ENCODE measurements around the gene LMAN1L. TPM values are rescaled to one million over a fixed set of nuclear protein-coding genes. Genes with fewer than 3 reads are reported as not detected.
A peak's percentile ranks its signal among the peaks of the same experiment; 100 is the strongest.

LMAN1L gene
- total RNA-seq, 1 donor from 2014 or later = 8.1 TPM

DNA sequence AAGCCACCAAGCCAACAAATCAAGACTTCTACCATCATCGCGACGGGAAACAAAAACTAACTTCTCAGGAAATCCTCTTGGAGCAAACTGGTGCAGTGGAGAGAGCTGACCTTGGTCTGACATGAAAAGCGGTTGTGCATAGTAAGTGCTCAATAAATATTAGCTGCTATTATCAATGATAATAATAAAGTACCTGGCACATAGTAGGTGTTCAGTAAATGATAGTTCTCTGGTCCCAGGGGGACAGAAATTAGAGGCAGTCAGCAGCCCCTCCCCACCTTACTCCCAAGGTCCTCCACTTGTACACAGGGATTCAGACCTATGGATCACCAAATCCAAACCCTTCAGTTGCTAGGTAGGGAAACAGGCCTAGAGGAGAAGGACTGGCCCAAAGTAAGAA lies 36.7 kb upstream of the LMAN1L start:
- intact Hi-C loops (cut with micrococcal nuclease) = no loop called here
- H3K36me3 ChIP-seq = no peaks in the 10 kb centered on the region
- H3K4me1 ChIP-seq = peaks cover 25% of the 10 kb centered on the region
- TF ChIP-seq, protein P1, sequence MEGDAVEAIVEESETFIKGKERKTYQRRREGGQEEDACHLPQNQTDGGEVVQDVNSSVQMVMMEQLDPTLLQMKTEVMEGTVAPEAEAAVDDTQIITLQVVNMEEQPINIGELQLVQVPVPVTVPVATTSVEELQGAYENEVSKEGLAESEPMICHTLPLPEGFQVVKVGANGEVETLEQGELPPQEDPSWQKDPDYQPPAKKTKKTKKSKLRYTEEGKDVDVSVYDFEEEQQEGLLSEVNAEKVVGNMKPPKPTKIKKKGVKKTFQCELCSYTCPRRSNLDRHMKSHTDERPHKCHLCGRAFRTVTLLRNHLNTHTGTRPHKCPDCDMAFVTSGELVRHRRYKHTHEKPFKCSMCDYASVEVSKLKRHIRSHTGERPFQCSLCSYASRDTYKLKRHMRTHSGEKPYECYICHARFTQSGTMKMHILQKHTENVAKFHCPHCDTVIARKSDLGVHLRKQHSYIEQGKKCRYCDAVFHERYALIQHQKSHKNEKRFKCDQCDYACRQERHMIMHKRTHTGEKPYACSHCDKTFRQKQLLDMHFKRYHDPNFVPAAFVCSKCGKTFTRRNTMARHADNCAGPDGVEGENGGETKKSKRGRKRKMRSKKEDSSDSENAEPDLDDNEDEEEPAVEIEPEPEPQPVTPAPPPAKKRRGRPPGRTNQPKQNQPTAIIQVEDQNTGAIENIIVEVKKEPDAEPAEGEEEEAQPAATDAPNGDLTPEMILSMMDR (IDR thresholded peaks at IDR 0.05; ENCODE audit: borderline replicate concordance) = no peak
- no peak overlapping the region for H3K4me3 ChIP-seq
- H3K27ac ChIP-seq (replicated peaks) = no peak overlapping the region
- no peaks in the 10 kb centered on the region for H3K27me3 ChIP-seq (ENCODE audit: low read depth)
- DNase-seq = no peak
- H3K9me3 ChIP-seq (replicated peaks) = no peaks in the 10 kb centered on the region

DNA sequence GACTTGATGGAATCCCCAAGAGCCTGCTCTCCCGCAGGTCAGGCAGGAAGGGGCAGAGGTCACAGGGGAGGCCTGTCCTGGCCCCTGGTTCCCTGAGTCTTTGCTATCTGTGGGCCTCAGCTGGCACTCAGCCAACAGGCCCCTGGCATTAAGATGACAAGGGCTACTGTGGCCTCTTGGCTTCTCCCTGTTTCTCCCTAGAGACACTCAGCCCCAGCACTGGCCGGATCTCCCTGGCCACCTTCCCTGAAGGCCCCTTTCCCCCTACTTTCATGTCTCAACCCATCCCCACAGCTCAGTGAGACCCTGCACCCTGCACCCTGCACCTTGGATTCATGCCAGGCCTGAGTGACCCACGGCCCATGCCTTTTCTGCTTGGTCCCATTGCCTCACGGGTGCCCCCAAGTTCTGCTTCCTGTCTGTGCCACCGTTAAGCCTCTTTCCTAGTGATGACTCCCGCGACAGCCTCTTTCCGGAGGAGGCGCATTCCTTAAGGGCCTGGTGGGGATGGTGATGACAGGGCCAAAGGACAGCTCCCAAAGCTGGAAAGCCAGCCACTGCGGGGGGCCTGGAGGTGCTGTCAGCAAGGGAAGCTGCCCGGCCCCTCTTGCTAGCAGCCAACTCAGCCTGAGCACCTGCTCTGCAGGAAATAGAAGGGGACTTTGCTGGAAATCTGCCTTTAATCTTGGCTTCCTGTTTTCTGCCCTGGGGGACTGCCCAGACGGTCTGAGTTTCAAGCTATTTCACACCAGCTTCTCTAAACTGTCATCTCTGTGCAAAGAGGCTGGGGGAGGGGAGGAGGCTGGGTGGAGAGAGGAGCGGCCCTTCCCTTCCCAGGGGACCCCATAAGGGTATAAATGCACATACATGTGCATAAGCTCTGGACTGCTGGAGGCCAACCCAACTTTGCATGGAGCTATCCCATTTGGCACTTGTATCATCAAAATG lies 35.5 kb upstream of the LMAN1L start:
- peak overlapping the region; percentile 50 for H3K27ac ChIP-seq (replicated peaks)
- no peak for DNase-seq
- TF ChIP-seq, protein P1 (IDR thresholded peaks at IDR 0.05; ENCODE audit: borderline replicate concordance) = no peak
- no peaks in the 10 kb centered on the region for H3K9me3 ChIP-seq (replicated peaks)
- H3K36me3 ChIP-seq = no peaks in the 10 kb centered on the region
- intact Hi-C loops (cut with micrococcal nuclease) = no loop called here
- H3K4me3 ChIP-seq = no peak overlapping the region
- no peaks in the 10 kb centered on the region for H3K27me3 ChIP-seq (ENCODE audit: low read depth)
- peaks cover 29% of the 10 kb centered on the region for H3K4me1 ChIP-seq

DNA sequence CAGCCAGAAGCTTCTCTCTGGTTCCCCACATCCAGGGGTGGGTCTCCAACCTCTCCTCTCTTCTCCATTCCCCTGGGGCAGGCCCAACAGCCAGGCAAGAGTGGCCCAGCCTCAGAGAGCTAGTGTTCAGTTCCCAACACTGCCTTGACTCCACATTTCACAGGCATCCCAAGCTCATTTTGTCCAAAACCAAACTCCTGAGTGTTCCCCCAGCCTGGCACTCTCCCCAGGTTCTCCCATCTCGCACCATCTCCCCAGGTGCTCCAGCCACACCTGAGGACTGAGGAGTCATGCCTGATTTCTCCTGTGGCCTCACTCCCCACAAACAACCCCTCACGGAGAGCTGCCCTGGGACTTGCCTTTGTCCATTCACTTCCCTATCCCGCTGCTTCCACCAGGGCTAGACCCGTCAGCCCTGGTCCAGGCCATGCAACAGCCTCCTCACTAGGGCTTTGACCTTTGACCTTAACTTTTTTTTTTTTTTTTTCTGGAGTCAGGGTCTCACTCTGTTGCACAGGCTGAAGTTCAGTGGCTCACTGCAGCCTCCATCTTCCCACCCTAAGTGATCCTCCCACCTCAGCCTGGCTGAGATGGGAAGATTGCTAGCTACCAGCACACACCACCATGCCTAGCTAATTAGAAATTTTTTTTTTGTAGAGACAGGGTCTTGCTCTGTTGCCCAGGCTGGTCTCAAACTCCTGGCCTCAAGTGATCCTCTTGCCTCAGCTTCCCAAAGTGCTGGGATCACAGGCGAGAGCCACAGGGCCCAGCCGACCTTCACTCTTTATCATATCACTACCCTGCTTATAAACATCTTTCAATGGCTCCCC lies 34.7 kb upstream of the LMAN1L start:
- Histone ChIP-seq H3K9me3 (replicated peaks) (no peaks in the 10 kb centered on the region), H3K4me3 (no peak overlapping the region), H3K4me1 (peaks cover 36% of the 10 kb centered on the region), H3K27ac (replicated peaks) (peak overlapping the region; percentile 50), H3K36me3 (no peaks in the 10 kb centered on the region), H3K27me3 (ENCODE audit: low read depth) (no peaks in the 10 kb centered on the region)
- intact Hi-C loops (cut with micrococcal nuclease) = no loop called here
- no peak for DNase-seq
- TF ChIP-seq, protein P1 (IDR thresholded peaks at IDR 0.05; ENCODE audit: borderline replicate concordance) = no peak

DNA sequence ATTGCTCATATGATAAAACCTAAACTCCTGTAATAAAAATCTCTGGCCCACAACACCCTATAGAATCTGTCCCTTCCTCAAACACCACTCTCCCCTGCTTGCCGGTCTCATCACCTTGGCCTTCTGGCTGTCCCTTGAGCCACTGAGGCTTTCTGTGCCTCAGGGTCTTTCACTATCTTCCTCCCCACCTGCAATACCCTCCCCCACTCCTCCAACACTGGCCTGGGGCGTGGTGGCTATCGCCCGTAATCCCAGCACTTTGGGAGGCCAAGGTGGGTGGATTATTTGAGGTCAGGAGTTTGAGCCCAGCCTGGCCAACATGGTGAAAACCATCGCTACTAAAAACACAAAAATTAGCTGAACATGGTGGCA lies 34.0 kb upstream of the LMAN1L start:
- H3K4me1 ChIP-seq = peaks cover 42% of the 10 kb centered on the region
- no peak overlapping the region for H3K4me3 ChIP-seq
- no peak for DNase-seq
- H3K9me3 ChIP-seq (replicated peaks) = no peaks in the 10 kb centered on the region
- no peaks in the 10 kb centered on the region for H3K36me3 ChIP-seq
- H3K27me3 ChIP-seq (ENCODE audit: low read depth) = no peaks in the 10 kb centered on the region
- intact Hi-C loops (cut with micrococcal nuclease) = no loop called here
- TF ChIP-seq, protein P1 (IDR thresholded peaks at IDR 0.05; ENCODE audit: borderline replicate concordance) = no peak
- no peak overlapping the region for H3K27ac ChIP-seq (replicated peaks)

DNA sequence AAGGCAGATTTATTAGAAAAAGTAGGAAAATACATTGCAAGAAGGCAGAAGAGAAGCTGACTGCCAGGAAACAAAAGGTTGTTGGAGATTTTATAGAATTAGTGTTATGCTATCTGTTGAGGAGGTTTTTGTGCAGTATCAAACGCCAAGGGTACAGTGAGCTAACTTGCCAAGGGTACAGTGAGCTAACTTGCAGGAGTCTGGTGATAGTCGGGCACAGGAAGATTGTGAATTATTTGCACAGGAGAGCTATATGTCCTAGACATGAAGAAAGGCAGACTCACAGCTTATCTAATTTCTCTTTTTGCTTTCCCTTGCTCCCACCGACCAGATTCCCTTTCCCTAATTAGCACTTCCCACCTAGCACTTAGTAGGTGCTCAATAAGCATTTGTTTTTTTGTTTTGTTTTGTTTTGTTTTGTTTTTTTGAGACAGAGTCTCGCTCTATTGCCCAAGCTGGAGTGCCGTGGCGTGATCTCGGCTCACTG lies 33.4 kb upstream of the LMAN1L start:
- TF ChIP-seq, protein P1 (IDR thresholded peaks at IDR 0.05; ENCODE audit: borderline replicate concordance) = no peak
- Histone ChIP-seq H3K27ac (replicated peaks) (no peak overlapping the region), H3K4me1 (peaks cover 49% of the 10 kb centered on the region), H3K9me3 (replicated peaks) (no peaks in the 10 kb centered on the region), H3K27me3 (ENCODE audit: low read depth) (no peaks in the 10 kb centered on the region), H3K36me3 (no peaks in the 10 kb centered on the region), H3K4me3 (no peak overlapping the region)
- no peak for DNase-seq
- intact Hi-C loops (cut with micrococcal nuclease) = no loop called here
